B cell (primary cell): ENCODE measurements around the gene RDH5. TPM values are rescaled to one million over a fixed set of nuclear protein-coding genes. Genes with fewer than 3 reads are reported as not detected.

Source experiments
- ATAC-seq: fragments of 200-7000 bp; cut with Tn5 transposase; one replicate; pipeline ENCODE4 v1.10.0; 2021; ENCODE audit warnings: low read depth, mild to moderate bottlenecking, moderate number of reproducible peaks, moderate library complexity
- CTCF ChIA-PET: fragments of 350-600 bp; sonication (Branson Sonifier 250); formaldehyde crosslinking; loops from one replicate; lab custom pipeline; 2021; ENCODE audit warnings: antibody characterized with exemption, inconsistent platforms; lab: Charles Lee
- POLR2A ChIA-PET: fragments of 350-600 bp; sonication (Branson Sonifier 250); formaldehyde crosslinking; loops from one replicate; lab custom pipeline; 2021; ENCODE audit warnings: antibody characterized with exemption; lab: Charles Lee
- DNase-seq: peaks from one replicate; pipeline ENCODE4 v3.0.0; 2013
- H2AFZ ChIP-seq: 2 replicates; pipeline ENCODE4 v1.6.1; 2012; ENCODE audit warnings: mild to moderate bottlenecking, low read depth, low read length; ENCODE audit not compliant: insufficient read depth, poor library complexity, severe bottlenecking
- H3K27ac ChIP-seq, 2 donors: 1 replicate in 1 of 2; 2 replicates in 1 of 2; pipeline ENCODE4 v1.5.1; 2012 to 2013; ENCODE audit warnings: low read length in 2 of 2, mild to moderate bottlenecking in 2 of 2, moderate library complexity in 1 of 2
- H3K27me3 ChIP-seq, 4 experiments: fragments of 200-600 bp in 1 of 4; sonication (generic) in 1 of 4; replicated peaks in 1 of 4; 1 replicate in 2 of 4; 2 replicates in 2 of 4; pipeline versions ENCODE4 v1.6.1 to v1.7.0; 2013 to 2016; ENCODE audit warnings: low read length in 3 of 4, mild to moderate bottlenecking in 2 of 4, mixed read lengths in 1 of 4, moderate library complexity in 1 of 4; ENCODE audit not compliant: insufficient read depth in 4 of 4, control insufficient read depth in 3 of 4; ENCODE audit errors: control extremely low read depth in 1 of 4
- H3K36me3 ChIP-seq, 2 experiments: replicated peaks in 1 of 2; 1 replicate in 1 of 2; 2 replicates in 1 of 2; pipeline versions ENCODE4 v1.6.1 to v1.7.1; 2013; ENCODE audit warnings: low read length in 1 of 2; ENCODE audit not compliant: insufficient read depth in 2 of 2, control insufficient read depth in 1 of 2; ENCODE audit errors: control extremely low read depth in 1 of 2, extremely low read depth in 1 of 2
- H3K4me1 ChIP-seq, 2 donors: fragments of 200-600 bp in 1 of 2; sonication (generic) in 1 of 2; 1 replicate in 1 of 2; 2 replicates in 1 of 2; pipeline versions ENCODE4 v1.5.1 to v1.6.1; 2013 to 2017; ENCODE audit warnings: low read length in 2 of 2; ENCODE audit not compliant: control insufficient read depth in 2 of 2, insufficient read depth in 2 of 2
- H3K4me2 ChIP-seq: replicated peaks from 2 replicates; pipeline ENCODE3; 2012; ENCODE audit warnings: mild to moderate bottlenecking, low read depth, low read length; ENCODE audit not compliant: poor library complexity, severe bottlenecking
- H3K4me3 ChIP-seq, 5 experiments: fragments of 200-600 bp in 1 of 5; sonication (generic) in 1 of 5; 1 replicate in 3 of 5; 2 replicates in 2 of 5; pipeline versions ENCODE4 v1.5.1 to v1.7.0; 2011 to 2016; ENCODE audit warnings: low read length in 4 of 5, mild to moderate bottlenecking in 4 of 5, low read depth in 2 of 5, control low read depth in 1 of 5, moderate library complexity in 1 of 5; ENCODE audit not compliant: insufficient read depth in 1 of 5; ENCODE audit errors: control extremely low read depth in 1 of 5, extremely low read depth in 1 of 5
- H3K79me2 ChIP-seq: fragments of 200-600 bp; sonication (generic); one replicate; pipeline ENCODE4 v1.6.0; 2016; ENCODE audit warnings: low read length; ENCODE audit not compliant: control insufficient read depth, insufficient read depth
- H3K9ac ChIP-seq: fragments of 200-600 bp; sonication (generic); 2 replicates; pipeline ENCODE4 v1.6.1; 2017; ENCODE audit warnings: mild to moderate bottlenecking, low read length, moderate library complexity
- H3K9me3 ChIP-seq, 3 donors: one replicate each; pipeline versions ENCODE4 v1.6.1 to v1.7.1; 2013; ENCODE audit warnings: low read length in 2 of 3; ENCODE audit not compliant: control insufficient read depth in 2 of 3, insufficient read depth in 1 of 3; ENCODE audit errors: control extremely low read depth in 1 of 3
- H4K20me1 ChIP-seq: 2 replicates; pipeline ENCODE4 v1.6.0; 2012; ENCODE audit warnings: mild to moderate bottlenecking, low read length; ENCODE audit not compliant: insufficient read depth, control insufficient read depth, poor library complexity, severe bottlenecking
- H3K27ac Mint-ChIP-seq: one replicate; pipeline ENCODE4 v1.8.0; 2021; ENCODE audit warnings: mixed read lengths
- H3K27me3 Mint-ChIP-seq: one replicate; pipeline ENCODE4 v1.8.0; 2021; ENCODE audit warnings: mixed read lengths
- H3K4me1 Mint-ChIP-seq: one replicate; pipeline ENCODE4 v1.8.0; 2021; ENCODE audit warnings: mixed read lengths
- H3K4me3 Mint-ChIP-seq: one replicate; pipeline ENCODE4 v1.8.0; 2021; ENCODE audit warnings: mixed read lengths
- H3K9me3 Mint-ChIP-seq: one replicate; pipeline ENCODE4 v1.8.0; 2022; ENCODE audit warnings: mixed read lengths; ENCODE audit not compliant: insufficient read depth
- CTCF ChIP-seq: fragments of 200-600 bp; IDR thresholded peaks from one replicate; pipeline ENCODE4 v1.8.0; 2022; ENCODE audit warnings: antibody characterized with exemption, mild to moderate bottlenecking
- EZH2 ChIP-seq: IDR thresholded peaks from 2 replicates; pipeline ENCODE4 v1.6.1; 2012; ENCODE audit warnings: borderline replicate concordance, low read depth, mild to moderate bottlenecking, moderate library complexity, low read length; ENCODE audit not compliant: insufficient read depth, poor library complexity, severe bottlenecking
- WGBS: methylation state at CpG from one replicate; pipeline ENCODE4 v1.1.5; 2013; ENCODE audit warnings: missing lambda C conversion rate; ENCODE audit not compliant: insufficient coverage; 5-methylcytosine and 5-hydroxymethylcytosine counted together
- intact Hi-C: fragments of 100-400 bp; cut with micrococcal nuclease; formaldehyde crosslinking; loops from one replicate; pipeline ENCODE4 v1.10.0; 2022
- polyA plus RNA-seq: library from polyadenylated mRNA; depleted of rRNA; stranded (reverse); fragments of >200 nt; gene quantifications from 2 replicates; pipeline ENCODE4 v1.2.3, GENCODE V29; 2012
- total RNA-seq, 2 donors: library from RNA; stranded (reverse); fragments of 120-200 nt in 1 of 2; gene quantifications; 1 replicate in 1 of 2; 2 replicates in 1 of 2; pipeline versions ENCODE4 v1.2.3 to v1.2.4, GENCODE V29; 2013 to 2022

Gene RDH5
- total and polyA plus RNA-seq, 2 donors (not counting 1 experiment from before 2014, with no cell fraction given), result 32.6 to 37.8 TPM

GRCh38 chr12:55704824-55705718, 15.1 kb upstream of the RDH5 start:
- no peak overlapping the region for H3K9ac ChIP-seq
- no peaks in the 10 kb centered on the region for H3K36me3 ChIP-seq
- H3K27ac Mint-ChIP-seq, result no peak overlapping the region
- ChIA-PET POLR2A (interaction anchor here (1.0 kb wide), 1 partner anchor 11 kb away, joined by 3 read pairs; the partner anchor contains the start of gene BLOC1S1), CTCF (interaction anchor here (0.7 to 2.8 kb wide), 8 partner anchors 9 to 278 kb away, joined by 3 to 15 read pairs (median 4); no protein-coding TSS in a partner anchor)
- TF ChIP-seq EZH2 (no peak), CTCF (no peak)
- no peak for ATAC-seq
- peaks cover 18% of the 10 kb centered on the region for H3K27me3 Mint-ChIP-seq
- peaks cover 0 to 20% (median 7%) of the 10 kb centered on the region in 4 experiments for H3K27me3 ChIP-seq
- no peak overlapping the region for H3K4me2 ChIP-seq
- WGBS, result 87% methylated on average over 3 of the region's 9 CpGs
- H3K4me3 ChIP-seq, result no peak overlapping the region
- H3K9me3 Mint-ChIP-seq, result no peaks in the 10 kb centered on the region
- DNase-seq, result no peak
- H3K79me2 ChIP-seq, result no peaks in the 10 kb centered on the region
- H3K27ac ChIP-seq, result no peak overlapping the region
- H3K4me1 Mint-ChIP-seq, result peaks cover 27% of the 10 kb centered on the region
- H3K4me3 Mint-ChIP-seq, result no peak overlapping the region
- peaks cover 19 to 21% of the 10 kb centered on the region in 2 donors for H3K4me1 ChIP-seq
- no peaks in the 10 kb centered on the region for H3K9me3 ChIP-seq
- no peaks in the 10 kb centered on the region for H4K20me1 ChIP-seq
- H2AFZ ChIP-seq, result no peak overlapping the region
- intact Hi-C loops, result loop anchor here (5.0 kb wide), 1 partner anchor 33 kb away; no protein-coding TSS in a partner anchor
